Astrocyte of the spinal cord (primary cell): ENCODE data around the gene CACNA1C.

ENCODE experiments used
- DNase-seq: peaks from one replicate; pipeline ENCODE4 v3.0.0; 2011; ENCODE audit warnings: low read depth, low spot score
- H3K4me3 ChIP-seq: 2 replicates; pipeline ENCODE4 v1.5.1; 2011; ENCODE audit warnings: low read depth, mild to moderate bottlenecking, low read length, moderate library complexity
- CTCF ChIP-seq: IDR thresholded peaks from 2 replicates; pipeline ENCODE4 v1.5.1; 2012; ENCODE audit warnings: low read depth, mild to moderate bottlenecking, low read length, inconsistent platforms
- in situ Hi-C: cut with HindIII; loops from 2 replicates; pipeline ENCODE4 v1.10.0; 2017; ENCODE audit warnings: low sequenced_read_pairs

The CACNA1C gene

GRCh38 chr12:2271961-2272360 is 219.2 kb downstream of the CACNA1C start:
- no peak for DNase-seq
- no peak for TF ChIP-seq CTCF
- H3K4me3 ChIP-seq, result no peak overlapping the region
- in situ Hi-C loops, result no loop called here

- in situ Hi-C loops, result no loop called here
- H3K4me3 ChIP-seq, result no peak overlapping the region
- peak; percentile 68 for DNase-seq
- peak; percentile 63 for TF ChIP-seq CTCF
These were observed 220.5 kb downstream of the CACNA1C start for GRCh38 chr12:2273288-2273687.

GRCh38 chr12:2273751-2274150 is 221.0 kb downstream of the CACNA1C start:
- DNase-seq, result no peak
- H3K4me3 ChIP-seq, result no peak overlapping the region
- TF ChIP-seq CTCF, result no peak
- in situ Hi-C loops, result no loop called here

- TF ChIP-seq CTCF, result no peak
- H3K4me3 ChIP-seq, result no peak overlapping the region
- no peak for DNase-seq
- in situ Hi-C loops, result no loop called here
These were observed 221.9 kb downstream of the CACNA1C start for GRCh38 chr12:2274733-2275132.

- no peak overlapping the region for H3K4me3 ChIP-seq
- in situ Hi-C loops, result no loop called here
- no peak for DNase-seq
- no peak for TF ChIP-seq CTCF
These were observed 223.7 kb downstream of the CACNA1C start for GRCh38 chr12:2276288-2277033.

- H3K4me3 ChIP-seq, result no peak overlapping the region
- DNase-seq, result no peak
- in situ Hi-C loops, result no loop called here
- TF ChIP-seq CTCF, result no peak
These were observed 224.8 kb downstream of the CACNA1C start for GRCh38 chr12:2277492-2278155.
